K562 (cell line): ENCODE data around the gene FIG4. TPM values are rescaled to one million over a fixed set of nuclear protein-coding genes. Genes with fewer than 3 reads are reported as not detected.

Experiments used
- CREM ChIP-seq: IDR thresholded peaks from 2 replicates; pipeline ENCODE4 v1.6.1; 2014; ENCODE audit warnings: antibody characterized with exemption, low read depth
- GTF2E2 ChIP-seq: fragments of 200-800 bp; sonication (Bioruptor generic); IDR thresholded peaks from 2 replicates; pipeline ENCODE4 v1.6.1; 2016; ENCODE audit warnings: missing genetic modification characterization, missing compliant biosample characterization
- IRF2 ChIP-seq: sonication (generic); formaldehyde crosslinking; IDR thresholded peaks from 2 replicates; pipeline ENCODE4 v1.8.1; 2022; ENCODE audit warnings: mild to moderate bottlenecking, missing genetic modification reagents
- MEIS2 ChIP-seq: fragments of 450-650 bp; IDR thresholded peaks from 2 replicates; pipeline ENCODE4 v1.6.1; 2014; ENCODE audit warnings: mild to moderate bottlenecking; ENCODE audit not compliant: partially characterized antibody
- POLR2AphosphoS5 ChIP-seq: IDR thresholded peaks from 2 replicates; pipeline ENCODE4 v1.6.1; 2011; ENCODE audit warnings: mild to moderate bottlenecking, low read depth, low read length, moderate library complexity; ENCODE audit not compliant: control insufficient read depth, insufficient read depth
- TSC22D4 ChIP-seq: fragments of 450-650 bp; IDR thresholded peaks from 2 replicates; pipeline ENCODE4 v1.6.1; 2016; ENCODE audit warnings: missing genetic modification characterization, missing biosample characterization, control low read depth
- ZEB2 ChIP-seq: fragments of 450-650 bp; IDR thresholded peaks from 2 replicates; pipeline ENCODE4 v1.6.1; 2016
- ZNF354B ChIP-seq: fragments of 250-450 bp; sonication (Bioruptor Pico); IDR thresholded peaks from 2 replicates; pipeline ENCODE4 v1.4.0; 2020
- ZNF717 ChIP-seq: fragments of 250-450 bp; sonication (Bioruptor Pico); IDR thresholded peaks from 2 replicates; pipeline ENCODE4 v1.5.0; 2021
- polyA plus RNA-seq, 8 experiments: library from polyadenylated mRNA; depleted of rRNA in 4 of 8; stranded (reverse) in 5 of 8; unstranded in 3 of 8; fragments of >200 nt; fragmentation: Nextera tagmentation in 2 of 8; fragmentation: Illumina TruSeq in 1 of 8; extraction: Ambion mirVana in 2 of 8; extraction: Trizol in 1 of 8; gene quantifications; 2 replicates each; pipeline versions ENCODE4 v1.2.1 to v1.2.3, GENCODE V29; 2011 to 2014; ENCODE audit warnings: inconsistent platforms in 1 of 8, missing spikeins in 1 of 8
- total RNA-seq, 7 experiments: library from RNA; depleted of rRNA in 6 of 7; stranded (reverse); fragments of >200 nt in 6 of 7; fragmentation: Illumina TruSeq in 2 of 7; extraction: Trizol in 2 of 7; gene quantifications; 2 replicates each; pipeline versions ENCODE4 v1.2.1 to v1.2.3, GENCODE V29; 2011 to 2021; ENCODE audit warnings: low replicate concordance in 1 of 7
- TF ChIP-seq, protein P1 (sequence below), 3 experiments: fragments of 200-800 bp in 1 of 3; fragments of 250-450 bp in 1 of 3; fragments of 450-650 bp in 1 of 3; sonication (Bioruptor Pico) in 1 of 3; sonication (Bioruptor generic) in 1 of 3; formaldehyde crosslinking in 1 of 3; IDR thresholded peaks; 2 replicates each; pipeline versions ENCODE4 v1.6.1 to v1.8.0; 2016 to 2022; ENCODE audit warnings: mild to moderate bottlenecking in 2 of 3, missing genetic modification characterization in 2 of 3, missing compliant biosample characterization in 1 of 3, moderate library complexity in 1 of 3
- TF ChIP-seq, protein P2 (sequence below): fragments of 450-650 bp; IDR thresholded peaks from 2 replicates; pipeline ENCODE4 v1.6.1; 2016
- TF ChIP-seq, protein P3 (sequence below), 2 experiments: fragments of 450-650 bp in 1 of 2; sonication (generic) in 1 of 2; formaldehyde crosslinking in 1 of 2; IDR thresholded peaks in 1 of 2; conservative IDR thresholded peaks in 1 of 2; 2 replicates each; pipeline versions ENCODE4 v1.6.1 to v1.8.1; 2016 to 2023; ENCODE audit warnings: mild to moderate bottlenecking in 2 of 2, moderate library complexity in 2 of 2, inconsistent platforms in 1 of 2, missing genetic modification reagents in 1 of 2
- TF ChIP-seq, protein P4 (sequence below), 2 experiments: fragments of 200-800 bp in 1 of 2; sonication (Bioruptor generic) in 1 of 2; sonication (generic) in 1 of 2; formaldehyde crosslinking in 1 of 2; IDR thresholded peaks in 1 of 2; conservative IDR thresholded peaks in 1 of 2; 2 replicates each; pipeline versions ENCODE4 v1.5.0 to v1.6.1; 2016 to 2020; ENCODE audit warnings: missing compliant biosample characterization in 1 of 2, missing genetic modification characterization in 1 of 2, missing genetic modification reagents in 1 of 2

Gene FIG4
- total and polyA plus RNA-seq, 9 of the 15 experiments (the other 6 are each of a cell fraction or from before 2014, with no cell fraction given): 1.5 to 6.8 (median 4.3) TPM

DNA sequence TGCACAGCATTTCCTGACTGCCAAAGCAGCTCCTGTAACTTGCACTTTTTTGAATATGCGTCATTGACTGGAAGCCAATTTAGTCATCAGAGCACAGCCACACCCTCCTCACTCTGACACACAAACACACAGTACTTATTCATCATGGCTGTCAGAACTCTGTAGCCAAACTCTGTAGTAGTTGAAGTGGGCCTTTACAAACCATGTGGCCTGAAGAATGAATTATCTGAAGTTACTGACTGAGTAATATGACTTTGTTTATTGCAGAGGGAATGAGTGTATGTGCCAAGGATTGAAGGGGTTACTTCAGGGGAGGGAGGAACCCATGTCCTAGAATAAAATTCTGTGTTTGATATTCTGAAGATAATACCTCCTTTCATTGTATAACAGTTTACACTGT lies 102.7 kb downstream of the FIG4 start (continued):
- TF ChIP-seq, protein P1, sequence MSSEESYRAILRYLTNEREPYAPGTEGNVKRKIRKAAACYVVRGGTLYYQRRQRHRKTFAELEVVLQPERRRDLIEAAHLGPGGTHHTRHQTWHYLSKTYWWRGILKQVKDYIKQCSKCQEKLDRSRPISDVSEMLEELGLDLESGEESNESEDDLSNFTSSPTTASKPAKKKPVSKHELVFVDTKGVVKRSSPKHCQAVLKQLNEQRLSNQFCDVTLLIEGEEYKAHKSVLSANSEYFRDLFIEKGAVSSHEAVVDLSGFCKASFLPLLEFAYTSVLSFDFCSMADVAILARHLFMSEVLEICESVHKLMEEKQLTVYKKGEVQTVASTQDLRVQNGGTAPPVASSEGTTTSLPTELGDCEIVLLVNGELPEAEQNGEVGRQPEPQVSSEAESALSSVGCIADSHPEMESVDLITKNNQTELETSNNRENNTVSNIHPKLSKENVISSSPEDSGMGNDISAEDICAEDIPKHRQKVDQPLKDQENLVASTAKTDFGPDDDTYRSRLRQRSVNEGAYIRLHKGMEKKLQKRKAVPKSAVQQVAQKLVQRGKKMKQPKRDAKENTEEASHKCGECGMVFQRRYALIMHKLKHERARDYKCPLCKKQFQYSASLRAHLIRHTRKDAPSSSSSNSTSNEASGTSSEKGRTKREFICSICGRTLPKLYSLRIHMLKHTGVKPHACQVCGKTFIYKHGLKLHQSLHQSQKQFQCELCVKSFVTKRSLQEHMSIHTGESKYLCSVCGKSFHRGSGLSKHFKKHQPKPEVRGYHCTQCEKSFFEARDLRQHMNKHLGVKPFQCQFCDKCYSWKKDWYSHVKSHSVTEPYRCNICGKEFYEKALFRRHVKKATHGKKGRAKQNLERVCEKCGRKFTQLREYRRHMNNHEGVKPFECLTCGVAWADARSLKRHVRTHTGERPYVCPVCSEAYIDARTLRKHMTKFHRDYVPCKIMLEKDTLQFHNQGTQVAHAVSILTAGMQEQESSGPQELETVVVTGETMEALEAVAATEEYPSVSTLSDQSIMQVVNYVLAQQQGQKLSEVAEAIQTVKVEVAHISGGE (CRISPR knock-in tag; IDR thresholded peaks at IDR 0.05): no peak
- TF ChIP-seq ZNF717 (no peak), TSC22D4 (tag) (no peak), MEIS2 (peak; percentile 81), IRF2 (CRISPR knock-in tag) (no peak), ZEB2 (no peak), ZNF354B (CRISPR knock-in tag) (no peak), CREM (peak; percentile 67), POLR2AphosphoS5 (no peak), GTF2E2 (tag) (no peak)
- TF ChIP-seq, protein P2, sequence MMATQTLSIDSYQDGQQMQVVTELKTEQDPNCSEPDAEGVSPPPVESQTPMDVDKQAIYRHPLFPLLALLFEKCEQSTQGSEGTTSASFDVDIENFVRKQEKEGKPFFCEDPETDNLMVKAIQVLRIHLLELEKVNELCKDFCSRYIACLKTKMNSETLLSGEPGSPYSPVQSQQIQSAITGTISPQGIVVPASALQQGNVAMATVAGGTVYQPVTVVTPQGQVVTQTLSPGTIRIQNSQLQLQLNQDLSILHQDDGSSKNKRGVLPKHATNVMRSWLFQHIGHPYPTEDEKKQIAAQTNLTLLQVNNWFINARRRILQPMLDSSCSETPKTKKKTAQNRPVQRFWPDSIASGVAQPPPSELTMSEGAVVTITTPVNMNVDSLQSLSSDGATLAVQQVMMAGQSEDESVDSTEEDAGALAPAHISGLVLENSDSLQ: peak; percentile 68
- TF ChIP-seq, protein P3, sequence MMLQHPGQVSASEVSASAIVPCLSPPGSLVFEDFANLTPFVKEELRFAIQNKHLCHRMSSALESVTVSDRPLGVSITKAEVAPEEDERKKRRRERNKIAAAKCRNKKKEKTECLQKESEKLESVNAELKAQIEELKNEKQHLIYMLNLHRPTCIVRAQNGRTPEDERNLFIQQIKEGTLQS (IDR thresholded peaks at IDR 0.05): peak; percentile 67; the same call in 1 of the 2 replicates
- TF ChIP-seq, protein P3 (CRISPR knock-in tag; conservative IDR thresholded peaks at IDR 0.05): no peak
- TF ChIP-seq, protein P4, sequence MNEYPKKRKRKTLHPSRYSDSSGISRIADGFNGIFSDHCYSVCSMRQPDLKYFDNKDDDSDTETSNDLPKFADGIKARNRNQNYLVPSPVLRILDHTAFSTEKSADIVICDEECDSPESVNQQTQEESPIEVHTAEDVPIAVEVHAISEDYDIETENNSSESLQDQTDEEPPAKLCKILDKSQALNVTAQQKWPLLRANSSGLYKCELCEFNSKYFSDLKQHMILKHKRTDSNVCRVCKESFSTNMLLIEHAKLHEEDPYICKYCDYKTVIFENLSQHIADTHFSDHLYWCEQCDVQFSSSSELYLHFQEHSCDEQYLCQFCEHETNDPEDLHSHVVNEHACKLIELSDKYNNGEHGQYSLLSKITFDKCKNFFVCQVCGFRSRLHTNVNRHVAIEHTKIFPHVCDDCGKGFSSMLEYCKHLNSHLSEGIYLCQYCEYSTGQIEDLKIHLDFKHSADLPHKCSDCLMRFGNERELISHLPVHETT (CRISPR knock-in tag; conservative IDR thresholded peaks at IDR 0.05 in 1 of 2, IDR thresholded peaks at IDR 0.05 in 1 of 2): 0 out of 4 replicates have a peak, but pooled peaks of 1 of the 2 experiments have one; percentile 43
